ENCODE data around the gene PHF12.
A peak's percentile ranks its signal among the peaks of the same experiment; 100 is the strongest.

DNA sequence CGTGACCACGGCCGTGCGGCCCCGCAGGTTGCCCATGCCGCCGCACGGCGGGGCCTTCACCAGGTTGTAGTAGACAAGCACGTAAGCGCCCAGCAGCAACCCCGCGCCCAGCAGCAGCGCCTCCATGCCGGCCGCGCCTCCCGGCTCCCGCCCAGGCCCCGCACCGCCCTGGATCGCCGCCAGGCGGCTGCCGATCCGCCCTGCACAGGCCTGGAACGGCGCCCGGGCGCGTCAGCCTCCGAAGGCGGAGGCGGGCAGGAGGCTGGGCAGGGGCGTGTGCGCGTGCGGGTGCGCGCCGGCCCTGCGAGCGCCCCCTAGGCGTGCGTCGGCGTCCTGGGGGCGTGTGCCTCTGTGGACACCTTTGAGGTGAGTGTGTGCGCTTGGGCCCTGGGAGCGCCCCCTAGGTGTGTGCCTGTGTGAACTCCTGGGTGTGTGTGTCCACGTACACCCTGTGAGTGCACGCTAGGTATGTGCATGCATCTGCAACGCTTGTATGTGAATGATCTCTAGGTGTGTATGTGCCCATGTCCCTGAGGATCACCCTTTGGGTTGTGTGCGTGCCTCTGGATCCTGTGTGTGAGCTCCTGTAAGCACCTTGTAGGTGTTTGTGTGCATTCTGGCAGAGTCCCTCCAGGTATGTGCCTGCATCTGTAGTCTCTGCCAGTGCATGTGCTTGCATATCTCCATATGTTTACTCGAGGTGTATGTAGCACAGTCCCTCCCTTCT is 48.3 kb downstream of the PHF12 start, which contains the start of gene DHRS13:
- TF ChIP-seq, protein P1, sequence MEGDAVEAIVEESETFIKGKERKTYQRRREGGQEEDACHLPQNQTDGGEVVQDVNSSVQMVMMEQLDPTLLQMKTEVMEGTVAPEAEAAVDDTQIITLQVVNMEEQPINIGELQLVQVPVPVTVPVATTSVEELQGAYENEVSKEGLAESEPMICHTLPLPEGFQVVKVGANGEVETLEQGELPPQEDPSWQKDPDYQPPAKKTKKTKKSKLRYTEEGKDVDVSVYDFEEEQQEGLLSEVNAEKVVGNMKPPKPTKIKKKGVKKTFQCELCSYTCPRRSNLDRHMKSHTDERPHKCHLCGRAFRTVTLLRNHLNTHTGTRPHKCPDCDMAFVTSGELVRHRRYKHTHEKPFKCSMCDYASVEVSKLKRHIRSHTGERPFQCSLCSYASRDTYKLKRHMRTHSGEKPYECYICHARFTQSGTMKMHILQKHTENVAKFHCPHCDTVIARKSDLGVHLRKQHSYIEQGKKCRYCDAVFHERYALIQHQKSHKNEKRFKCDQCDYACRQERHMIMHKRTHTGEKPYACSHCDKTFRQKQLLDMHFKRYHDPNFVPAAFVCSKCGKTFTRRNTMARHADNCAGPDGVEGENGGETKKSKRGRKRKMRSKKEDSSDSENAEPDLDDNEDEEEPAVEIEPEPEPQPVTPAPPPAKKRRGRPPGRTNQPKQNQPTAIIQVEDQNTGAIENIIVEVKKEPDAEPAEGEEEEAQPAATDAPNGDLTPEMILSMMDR (conservative IDR thresholded peaks at IDR 0.05 in 1 of 2, IDR thresholded peaks at IDR 0.05 in 1 of 2; ENCODE audit: low read depth in 1 of 2, low read length in 2 of 2), result peak; percentile 49 to 58
- TF ChIP-seq EZH2 (IDR thresholded peaks at IDR 0.05; ENCODE audit: low read length, missing control alignments), result no peak
